Hematopoietic multipotent progenitor cell (in vitro differentiated cells): ENCODE results near the gene SNCAIP. TPM values are rescaled to one million over a fixed set of nuclear protein-coding genes. Genes with fewer than 3 reads are reported as not detected.

Experiments
- DNase-seq, 3 donors: peaks; one replicate each; pipeline ENCODE4 v3.0.0-alpha.2; 2011 to 2015; ENCODE audit warnings: low read depth in 2 of 3, low spot score in 2 of 3
- total RNA-seq: library from RNA; depleted of rRNA; stranded (reverse); fragments of >200 nt; gene quantifications from one replicate; pipeline ENCODE4 v1.2.3, GENCODE V29; 2012

Gene SNCAIP
- total RNA-seq, 1 donor: 0.54 TPM

DNA sequence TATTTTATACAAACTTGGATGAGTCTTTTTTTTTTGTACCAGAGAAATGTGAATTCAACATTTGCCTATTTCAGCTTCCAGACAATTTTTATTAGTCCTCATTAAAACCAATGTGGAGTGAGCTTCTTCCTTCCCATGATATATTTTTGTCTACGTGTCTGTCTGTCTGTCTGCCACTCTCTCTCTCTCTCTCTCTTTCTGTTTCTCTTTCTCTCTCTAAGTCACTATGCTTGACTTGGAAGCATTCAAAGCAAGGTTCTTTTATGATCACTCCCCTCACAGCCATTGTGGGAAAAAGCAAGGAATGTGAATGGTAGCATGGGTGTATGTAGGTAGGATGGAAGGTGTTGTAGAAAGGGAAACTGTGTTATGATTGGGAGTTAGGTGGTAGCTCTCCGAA, 80.2 kb downstream of the SNCAIP start:
- DNase-seq: no peak

DNA sequence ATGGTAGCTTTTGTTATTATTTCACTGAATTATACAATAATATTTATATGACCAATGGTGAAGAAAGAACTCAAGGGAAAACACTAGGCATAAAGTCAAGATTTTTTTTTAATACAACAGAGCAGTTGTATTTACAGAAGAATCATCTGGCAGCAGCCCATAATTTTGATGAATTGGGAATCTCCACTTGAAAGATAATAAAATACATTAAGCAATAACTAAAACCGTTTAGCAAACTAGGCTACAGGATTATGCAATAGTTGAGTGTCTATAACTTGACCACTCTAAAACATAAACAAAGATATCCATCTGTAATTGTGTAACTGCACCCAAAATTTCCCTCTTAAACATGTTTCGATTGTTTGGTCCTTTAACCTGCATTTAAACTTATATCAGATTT, 80.8 kb downstream of the SNCAIP start:
- no peak for DNase-seq

DNA sequence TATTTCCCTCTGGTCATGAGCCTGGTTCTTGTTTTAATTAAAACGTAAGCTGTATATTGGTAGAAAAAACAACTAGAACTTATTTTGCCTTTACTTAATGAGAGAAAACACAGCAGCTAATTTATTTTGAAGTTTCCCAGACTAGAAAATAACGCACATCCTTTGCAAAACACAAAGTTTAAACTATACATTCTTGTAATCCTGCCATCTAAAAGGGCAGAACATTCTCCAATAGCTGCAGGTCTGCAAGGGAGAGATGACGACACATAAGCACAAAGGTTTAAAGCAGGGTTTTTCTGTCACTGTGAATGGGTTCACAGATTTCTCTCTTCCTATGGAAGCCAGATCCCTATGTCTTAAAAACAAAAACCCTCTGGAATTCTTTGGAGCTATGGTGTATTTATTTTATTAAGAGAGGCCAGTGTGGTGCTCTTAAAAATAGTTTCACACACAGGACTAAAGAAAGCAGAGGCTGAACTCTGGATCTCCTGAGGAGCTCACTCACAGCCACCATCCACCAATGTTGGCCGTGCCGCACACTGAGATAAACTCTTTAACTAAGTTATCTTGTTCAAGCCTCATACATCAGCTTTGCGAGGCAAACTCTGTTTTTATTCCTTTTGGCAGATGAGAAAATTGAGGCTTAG, 82.4 kb downstream of the SNCAIP start:
- DNase-seq: no peak

DNA sequence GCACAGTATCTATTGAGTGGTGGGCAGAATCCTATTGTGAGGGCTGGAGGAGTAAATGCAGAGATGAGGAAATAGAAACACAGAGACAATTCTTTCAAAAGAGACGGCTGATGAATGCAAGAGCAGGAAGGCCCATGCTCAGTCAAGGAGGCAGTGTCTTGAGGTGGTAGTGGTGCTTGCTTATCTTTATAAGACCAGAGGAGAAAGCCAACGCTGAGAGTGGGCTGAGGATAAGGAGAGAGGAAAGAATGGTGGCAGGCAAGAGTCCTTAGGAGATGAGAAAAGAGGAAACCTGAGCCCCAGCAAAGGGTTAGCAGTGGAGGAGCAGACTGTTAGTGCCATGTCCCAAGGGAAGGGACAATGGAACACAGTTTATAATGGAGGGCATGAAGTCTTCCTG, 86.0 kb downstream of the SNCAIP start:
- no peak for DNase-seq

DNA sequence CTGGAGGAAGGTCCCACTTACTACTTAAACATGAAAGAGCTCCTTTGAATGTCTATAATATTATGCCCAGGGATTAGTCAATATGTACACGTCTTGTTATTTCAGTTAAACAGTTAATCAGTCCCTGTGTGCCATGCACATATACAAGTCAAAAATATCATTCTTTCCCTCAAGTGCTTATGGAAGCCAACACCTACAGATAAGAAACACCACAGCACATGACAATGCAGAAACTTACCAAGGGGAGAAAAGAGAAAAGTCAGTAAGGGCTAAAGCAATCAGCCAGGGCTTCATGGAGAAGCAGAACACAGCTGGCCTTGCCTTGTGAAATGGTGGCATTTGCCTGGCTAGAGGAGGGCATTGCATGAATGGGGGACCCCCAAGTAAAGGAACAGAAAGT, 88.3 kb downstream of the SNCAIP start:
- no peak for DNase-seq

DNA sequence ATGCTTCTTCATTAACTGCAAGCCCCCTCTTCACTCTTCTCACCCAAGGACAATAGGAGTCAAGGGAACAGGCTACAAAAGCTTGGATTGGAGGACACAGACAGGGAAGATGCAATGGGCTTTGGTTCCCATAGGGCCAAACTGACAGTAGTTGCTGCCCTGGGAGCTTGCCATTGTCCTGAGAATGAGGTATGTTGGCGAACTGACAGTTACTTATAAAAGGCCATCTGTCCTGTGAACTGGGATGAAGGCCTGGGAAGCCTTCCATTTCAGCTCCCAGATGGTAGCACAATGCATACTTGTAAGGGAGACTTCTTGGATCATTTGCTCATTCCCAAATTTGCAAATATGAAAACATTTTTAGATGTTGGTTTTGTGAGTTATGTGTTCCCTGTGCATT, 88.9 kb downstream of the SNCAIP start:
- DNase-seq: no peak

DNA sequence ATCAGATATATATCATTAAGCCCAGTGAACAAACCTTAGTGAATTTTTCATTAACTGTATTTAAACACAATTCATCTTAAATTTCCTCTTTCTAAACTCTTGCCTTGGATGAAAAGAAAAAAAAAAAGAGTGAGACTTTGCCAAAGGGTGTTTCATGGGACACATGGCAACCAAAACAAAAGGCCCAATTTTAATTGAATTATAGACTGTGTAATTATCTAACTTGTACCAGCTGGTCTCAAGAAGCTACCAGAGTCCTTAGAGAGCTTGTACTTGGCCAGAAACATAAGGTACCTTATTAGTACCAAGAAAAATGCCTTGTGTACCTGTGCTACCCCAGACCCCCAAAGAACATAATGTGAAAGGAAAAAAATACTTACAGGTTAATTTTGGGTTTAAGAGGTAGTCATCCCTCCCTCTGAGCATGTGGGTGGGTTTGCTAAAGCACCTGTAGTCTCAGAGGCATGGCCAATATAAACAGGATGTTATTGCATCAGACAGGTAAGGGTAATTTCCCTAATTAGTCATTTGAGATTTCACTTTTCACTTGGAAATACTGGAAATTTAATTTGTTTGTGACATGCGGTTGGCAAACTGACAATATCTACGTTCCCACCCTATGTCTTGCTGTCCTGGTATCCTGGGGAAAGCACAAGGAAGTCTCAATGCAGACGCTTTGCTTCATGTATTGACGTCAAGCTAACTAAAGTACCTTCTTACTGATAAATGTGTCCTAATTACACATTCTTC, 90.1 kb downstream of the SNCAIP start:
- no peak for DNase-seq

DNA sequence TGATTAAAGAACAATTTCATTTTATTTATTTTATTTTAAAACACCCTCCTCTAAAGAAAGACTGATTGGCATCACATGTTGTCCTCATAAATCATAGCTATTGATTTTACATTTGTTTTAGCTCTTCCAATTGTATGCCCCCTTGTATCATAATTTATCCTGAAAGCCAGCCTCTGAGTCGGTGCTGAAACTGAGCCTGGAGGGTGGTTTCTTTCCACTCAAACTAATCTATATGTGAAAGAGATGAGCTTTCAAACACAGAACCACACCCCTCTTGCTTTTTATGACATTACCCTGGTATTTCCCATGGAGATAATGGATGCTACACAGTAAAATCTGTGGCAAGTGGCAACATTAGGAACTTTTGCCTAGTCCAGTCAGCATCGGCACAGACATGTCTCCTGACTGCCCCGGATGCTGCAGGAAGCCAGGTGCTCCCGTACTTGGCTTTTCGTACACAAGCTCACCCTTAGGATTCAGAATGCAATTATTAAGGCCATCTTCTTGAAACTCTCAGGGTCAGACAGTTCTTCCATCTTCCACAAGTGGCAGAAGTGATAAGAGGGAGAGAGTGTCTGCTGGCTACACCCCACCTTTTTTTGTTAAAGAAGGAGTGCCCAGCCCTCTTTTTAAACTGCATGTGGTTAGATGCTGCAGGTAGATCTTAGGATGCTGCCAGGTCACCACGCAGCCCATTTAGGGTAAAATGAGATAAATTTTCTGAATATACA, 91.1 kb downstream of the SNCAIP start:
- DNase-seq: no peak

DNA sequence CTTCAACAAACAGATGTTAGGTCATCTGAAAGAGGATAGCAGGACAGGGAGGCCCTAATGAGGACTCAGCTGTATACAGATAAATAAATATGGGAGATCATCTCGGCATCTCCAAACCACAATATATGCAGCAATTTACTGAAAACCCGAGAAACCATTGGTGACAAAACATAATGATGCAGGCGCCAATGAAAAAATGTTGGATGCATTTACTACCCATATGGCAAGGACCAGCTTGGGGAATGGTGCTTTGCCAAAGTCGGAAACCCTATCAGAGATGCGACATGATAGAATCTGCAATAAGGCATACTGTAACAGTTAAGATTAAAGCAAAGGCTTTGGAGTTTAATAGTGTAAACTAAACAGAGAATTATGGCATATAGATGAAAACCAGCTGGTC, 92.0 kb downstream of the SNCAIP start:
- DNase-seq: no peak

DNA sequence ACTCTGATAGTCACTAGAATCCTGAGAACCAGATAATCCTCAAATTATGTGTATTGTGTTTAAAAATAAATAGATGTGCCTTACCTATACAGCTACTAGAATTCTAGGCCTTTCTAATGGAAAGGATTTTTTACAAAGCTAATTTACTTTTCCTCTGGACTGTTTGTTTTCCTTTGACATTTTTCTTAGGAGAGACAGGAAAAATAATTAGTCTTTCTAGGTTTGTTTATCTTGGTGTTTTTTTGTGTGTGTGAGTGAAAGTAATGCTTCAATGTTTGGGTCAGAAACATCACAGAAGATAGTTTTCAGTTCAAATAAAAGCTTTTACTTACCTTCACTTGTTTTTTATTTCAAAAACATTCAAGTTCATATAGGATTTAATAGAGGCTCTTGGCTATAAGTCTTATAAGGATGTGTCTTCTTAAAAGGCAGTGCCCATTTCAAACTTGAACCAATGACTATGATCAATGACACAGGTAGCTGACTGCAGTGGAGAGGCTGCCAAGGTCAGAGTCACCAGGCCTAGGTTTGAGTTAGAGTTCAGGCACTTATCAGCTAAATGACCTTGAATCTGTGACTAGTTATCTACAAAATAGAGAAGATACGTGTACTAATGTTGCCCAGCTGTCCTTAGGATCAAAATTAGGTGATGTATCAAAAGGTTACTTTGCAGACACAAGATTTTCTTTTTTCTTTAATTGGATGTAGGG, 92.8 kb downstream of the SNCAIP start:
- no peak for DNase-seq

DNA sequence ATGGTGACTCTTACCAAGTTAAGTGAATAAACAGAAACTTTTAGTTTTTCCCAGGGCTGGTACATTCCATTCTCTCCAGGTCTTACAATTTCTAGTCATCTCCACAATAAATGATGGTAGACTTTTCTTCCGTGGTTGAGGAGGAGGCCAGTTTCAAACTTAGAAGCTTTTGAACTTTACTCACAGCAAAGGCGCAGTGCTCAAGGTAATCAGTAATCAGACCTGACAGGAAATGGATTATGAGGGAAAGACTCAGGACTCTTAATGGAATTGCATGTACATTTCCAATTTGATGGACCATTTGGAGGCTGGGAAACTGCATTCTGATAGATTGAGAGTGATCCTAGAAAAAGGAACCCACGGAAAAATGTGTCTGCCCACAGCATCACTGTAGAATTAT, 93.7 kb downstream of the SNCAIP start:
- DNase-seq: no peak

DNA sequence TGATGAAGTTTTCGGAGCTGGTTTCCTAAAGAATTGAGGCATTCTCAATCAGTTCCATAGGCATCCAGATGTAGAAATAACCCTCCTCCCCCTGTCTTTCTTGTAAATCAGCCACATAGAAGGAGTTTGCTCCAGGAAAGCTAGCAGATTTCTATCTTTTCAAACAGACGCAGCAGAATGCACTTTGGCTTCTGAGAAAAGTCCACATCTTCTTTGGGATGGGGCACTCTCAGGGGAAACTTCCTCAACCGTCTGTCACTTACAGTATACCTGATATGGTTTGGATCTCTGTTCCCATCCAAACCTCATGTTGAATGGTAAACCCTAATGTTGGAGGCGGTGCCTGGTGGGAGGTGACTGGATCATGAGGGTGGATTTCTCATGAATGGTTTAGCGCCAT, 94.1 kb downstream of the SNCAIP start:
- no peak for DNase-seq

DNA sequence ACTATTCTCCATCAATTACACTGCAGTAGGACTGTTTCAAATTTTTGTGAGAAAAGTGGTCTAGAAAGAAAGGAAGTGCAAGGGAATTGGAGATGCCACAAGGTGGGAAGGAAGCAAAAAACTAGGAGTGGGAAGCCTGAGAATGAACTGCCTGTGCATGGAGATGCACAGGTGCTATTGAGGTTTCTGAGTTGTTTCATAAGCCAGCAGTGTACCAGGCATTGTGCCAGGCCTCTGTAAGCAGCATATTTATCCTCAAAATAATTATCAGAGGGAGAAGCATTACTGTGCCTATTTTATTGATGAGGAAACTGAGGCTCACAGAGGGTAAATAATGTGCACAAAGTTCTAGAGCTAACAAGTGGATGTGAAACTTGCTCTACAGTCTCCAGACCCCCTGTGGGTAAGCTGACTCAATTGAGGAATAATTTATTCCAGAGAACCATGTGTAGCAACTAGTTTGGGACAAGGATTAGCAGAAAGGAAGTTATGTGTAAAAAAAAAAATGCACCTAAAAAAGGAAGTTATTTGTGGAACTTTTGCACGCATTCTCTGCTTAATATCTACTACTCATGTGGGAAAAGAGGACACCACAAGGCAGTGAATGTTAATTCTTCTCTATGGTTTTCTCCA, 96.7 kb downstream of the SNCAIP start:
- DNase-seq: no peak

DNA sequence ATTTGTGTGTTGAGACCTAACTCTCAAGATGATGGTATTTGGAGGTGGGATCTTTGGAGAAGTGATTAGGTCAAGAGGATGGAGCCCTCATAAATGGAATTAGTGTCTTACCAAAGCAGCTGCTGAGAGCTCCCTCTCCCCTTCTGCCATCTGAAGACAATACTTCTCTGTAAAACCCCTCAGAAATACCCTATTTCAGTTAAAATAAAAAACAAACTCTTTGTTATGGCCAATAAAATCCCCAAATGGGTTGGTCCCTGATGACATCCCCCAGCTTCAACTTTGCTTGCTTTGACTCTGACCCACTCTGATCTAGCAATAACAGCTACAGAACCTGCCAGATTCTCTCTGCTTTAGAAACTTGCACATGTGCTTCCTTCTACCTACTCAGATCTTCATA, 100.9 kb downstream of the SNCAIP start:
- DNase-seq: no peak

DNA sequence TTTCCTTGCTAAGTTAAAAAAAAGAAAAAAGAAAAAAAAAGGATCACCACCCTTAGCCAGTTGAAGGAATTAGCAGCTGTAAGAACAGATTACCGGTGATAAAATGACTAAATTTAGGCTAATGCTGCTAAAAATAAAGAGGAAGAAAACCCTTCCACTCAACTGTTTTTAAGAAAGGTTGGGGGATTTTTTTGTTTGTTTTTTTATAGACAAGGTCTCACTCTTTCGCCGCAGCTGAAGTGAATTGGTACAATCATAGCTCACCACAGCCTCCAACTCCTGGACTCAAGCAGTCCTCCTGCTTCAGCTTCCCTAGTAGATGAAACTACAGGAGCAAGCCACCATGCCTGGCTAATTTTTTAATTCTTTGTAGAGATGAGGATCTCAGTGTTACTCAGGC, 101.7 kb downstream of the SNCAIP start:
- no peak for DNase-seq

DNA sequence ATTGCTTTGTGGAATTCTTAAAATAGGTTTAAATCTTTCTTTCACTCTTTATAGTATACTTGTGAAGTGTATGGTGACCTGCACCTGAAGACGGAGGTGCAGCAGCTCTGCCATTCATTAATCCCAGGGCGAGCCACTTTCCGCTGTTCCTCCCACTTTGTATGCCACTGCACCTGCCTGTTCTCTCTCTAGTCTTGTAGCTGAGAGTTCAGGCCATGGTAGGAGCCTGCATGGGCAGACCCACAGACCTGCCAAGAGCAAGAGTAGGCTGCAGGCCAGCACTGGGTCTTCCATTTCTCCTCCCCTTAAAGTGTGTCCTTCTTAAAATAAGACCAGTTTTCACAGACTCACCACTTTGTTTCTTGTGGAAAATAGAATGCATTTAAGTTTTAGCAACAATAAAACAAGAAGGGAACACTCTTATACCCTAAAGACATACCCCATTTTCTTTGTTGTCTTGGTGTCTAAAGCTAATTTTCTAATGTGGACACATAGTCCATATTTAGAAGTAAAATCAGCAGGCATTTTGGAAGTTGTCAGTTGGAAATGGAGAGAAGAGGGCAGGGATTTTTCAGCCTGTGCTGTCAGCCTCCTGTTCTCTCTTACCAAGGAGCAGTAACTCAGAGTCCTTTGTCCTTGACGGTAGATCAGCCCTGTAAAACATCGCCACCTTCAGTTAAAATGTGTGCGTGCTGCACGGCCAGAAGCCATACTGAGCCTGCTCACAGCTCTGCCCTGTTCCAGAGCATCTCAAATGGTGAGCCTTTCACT, 103.2 kb downstream of the SNCAIP start:
- DNase-seq: peak in 2 of 3 donors; percentile 21 to 60

DNA sequence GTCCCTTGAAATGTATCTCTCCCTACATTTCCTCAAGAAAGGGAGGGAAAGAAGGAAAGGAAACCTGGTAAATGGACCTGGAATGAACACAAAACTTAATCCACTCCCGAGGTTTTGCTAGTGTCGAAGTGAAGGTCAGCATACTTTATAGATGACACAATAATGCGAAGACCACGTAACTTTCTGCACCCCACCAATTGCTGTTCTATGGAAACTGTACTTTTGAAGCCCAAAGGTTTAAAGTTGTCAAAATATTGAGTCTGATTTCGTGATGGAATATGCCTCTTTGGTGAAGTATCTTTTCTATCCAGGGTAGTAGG, 103.7 kb downstream of the SNCAIP start:
- no peak for DNase-seq

DNA sequence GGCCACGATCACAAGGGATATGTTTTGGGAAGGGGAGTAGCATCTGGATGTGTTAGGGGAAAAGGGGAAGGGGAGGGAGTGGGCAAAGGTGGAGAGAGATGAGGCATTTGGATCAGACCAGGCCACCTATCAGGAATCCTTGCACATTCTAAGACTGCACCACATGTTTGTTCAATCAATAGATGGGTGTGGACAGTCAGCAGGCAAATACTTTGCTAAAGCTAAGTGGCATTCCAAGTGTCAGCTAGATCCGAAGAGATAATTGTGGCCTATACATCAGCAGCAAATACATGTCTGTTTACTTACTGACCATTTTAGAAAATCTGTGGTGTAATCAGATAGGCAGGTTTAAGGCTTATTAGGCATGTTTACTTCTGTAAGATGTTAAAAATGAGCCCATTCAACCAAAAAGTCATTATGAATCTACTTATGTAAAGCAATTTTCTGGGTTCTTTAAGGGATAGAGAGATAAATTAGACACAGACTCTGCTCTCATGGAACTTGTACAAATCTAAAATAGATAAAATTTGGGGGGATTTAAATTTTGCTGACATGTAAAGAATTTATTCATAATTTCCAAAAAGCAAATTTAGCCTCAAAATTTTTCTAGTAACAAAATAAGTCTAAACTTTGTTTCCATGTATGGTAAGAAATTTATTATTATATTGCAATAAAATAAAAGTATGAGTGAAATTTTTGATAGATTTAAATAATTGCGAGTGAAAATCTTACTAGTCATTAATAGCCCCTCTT, 107.3 kb downstream of the SNCAIP start:
- DNase-seq: no peak

DNA sequence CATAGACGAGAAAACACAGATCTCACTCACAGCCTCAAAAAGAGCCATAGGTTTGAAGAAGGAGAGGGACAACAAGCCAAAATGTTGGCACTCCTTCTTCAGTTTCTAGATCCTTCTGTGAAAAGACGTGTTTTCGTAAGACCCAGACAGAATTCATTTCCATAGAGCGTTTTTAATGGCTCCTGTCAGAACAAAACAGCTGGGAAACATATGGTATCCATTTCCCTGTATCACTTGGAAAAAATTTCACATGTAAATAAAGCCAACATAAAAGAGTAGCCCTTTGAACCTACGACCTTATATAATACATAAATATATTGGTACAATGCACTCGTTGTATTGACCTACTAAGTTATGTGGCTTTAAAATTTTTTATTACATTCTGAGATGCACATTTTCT, 108.1 kb downstream of the SNCAIP start:
- DNase-seq: no peak
